Aorta (tissue), 5 donors: Measurements from ENCODE around the gene DHX32. TPM values are rescaled to one million over a fixed set of nuclear protein-coding genes. Genes with fewer than 3 reads are reported as not detected.
"Not testable (repeated sequence)": the region's sequence is repeated elsewhere in the genome, so short reads cannot be mapped to it uniquely, and the experiment has no call there.

Experiments used
- ATAC-seq: fragments of 200-7000 bp; cut with Tn5 transposase; one replicate; pipeline ENCODE4 v1.9.1; 2022; ENCODE audit warnings: moderate library complexity; ENCODE audit not compliant: low FRiP score
- DNase-seq, 2 donors: peaks; one replicate each; pipeline ENCODE4 v3.0.0-alpha.2; 2020
- H3K27ac ChIP-seq, 2 donors: one replicate each; pipeline ENCODE4 v1.5.1; 2013; ENCODE audit warnings: low read length in 2 of 2, mild to moderate bottlenecking in 2 of 2, moderate library complexity in 2 of 2, control low read depth in 1 of 2, inconsistent platforms in 1 of 2, low read depth in 1 of 2
- H3K27me3 ChIP-seq, 2 donors: one replicate each; pipeline ENCODE4 v1.6.1; 2013; ENCODE audit warnings: control low read depth in 1 of 2, low read length in 1 of 2, mild to moderate bottlenecking in 1 of 2, moderate library complexity in 1 of 2; ENCODE audit not compliant: insufficient read depth in 2 of 2, control insufficient read depth in 1 of 2
- H3K36me3 ChIP-seq, 2 donors: one replicate each; pipeline ENCODE4 v1.6.1; 2013; ENCODE audit warnings: control low read depth in 1 of 2, low read length in 1 of 2, mild to moderate bottlenecking in 1 of 2; ENCODE audit not compliant: insufficient read depth in 2 of 2, control insufficient read depth in 1 of 2
- H3K4me1 ChIP-seq, 2 donors: one replicate each; pipeline ENCODE4 v1.6.1; 2013; ENCODE audit warnings: low read length in 2 of 2, control low read depth in 1 of 2, mild to moderate bottlenecking in 1 of 2, moderate library complexity in 1 of 2; ENCODE audit not compliant: insufficient read depth in 2 of 2, control insufficient read depth in 1 of 2
- H3K4me3 ChIP-seq, 2 donors: one replicate each; pipeline ENCODE4 v1.5.1; 2013; ENCODE audit warnings: low read length in 2 of 2, control low read depth in 1 of 2, mild to moderate bottlenecking in 1 of 2
- H3K9me3 ChIP-seq: one replicate; pipeline ENCODE4 v1.6.1; 2013; ENCODE audit warnings: mild to moderate bottlenecking, low read length; ENCODE audit not compliant: control insufficient read depth
- WGBS, 2 donors: extraction: QIAGEN DNeasy Blood & Tissue Kit; methylation state at CpG; one replicate each; pipeline ENCODE4 v1.1.7; 2013; 5-methylcytosine and 5-hydroxymethylcytosine counted together
- intact Hi-C, 2 donors: fragments of 100-400 bp; cut with DNase I; formaldehyde crosslinking; loops; one replicate each; pipeline versions ENCODE4 v1.14.2 to v1.15.0; 2022
- polyA plus RNA-seq, 2 donors: library from polyadenylated mRNA; stranded (reverse); fragments of 200-250 nt; gene quantifications; one replicate each; pipeline ENCODE4 v1.2.3, GENCODE V29; 2013
- total RNA-seq, 2 donors: library from RNA; stranded (reverse); fragmentation: NEBNext Ultra II Directional; extraction: Animal tissue kit (Norgen Biotek cat#: 25700); gene quantifications; one replicate each; pipeline ENCODE4 v1.2.1, GENCODE V29; 2021
- donor health status: healthy with polysubstance abuse.
- donor health status: Bipolar disorder and iron deficiency.
- donor health status: DM: no; HTN: no; CAD: no.
- donor health status: DM: no; HTN: no; CAD: no.
- donor health status: DM: yes; HTN: yes; CAD: no.

Gene DHX32
- total and polyA plus RNA-seq, 4 donors: 9.5 to 22.6 (median 16.0) TPM

DNA sequence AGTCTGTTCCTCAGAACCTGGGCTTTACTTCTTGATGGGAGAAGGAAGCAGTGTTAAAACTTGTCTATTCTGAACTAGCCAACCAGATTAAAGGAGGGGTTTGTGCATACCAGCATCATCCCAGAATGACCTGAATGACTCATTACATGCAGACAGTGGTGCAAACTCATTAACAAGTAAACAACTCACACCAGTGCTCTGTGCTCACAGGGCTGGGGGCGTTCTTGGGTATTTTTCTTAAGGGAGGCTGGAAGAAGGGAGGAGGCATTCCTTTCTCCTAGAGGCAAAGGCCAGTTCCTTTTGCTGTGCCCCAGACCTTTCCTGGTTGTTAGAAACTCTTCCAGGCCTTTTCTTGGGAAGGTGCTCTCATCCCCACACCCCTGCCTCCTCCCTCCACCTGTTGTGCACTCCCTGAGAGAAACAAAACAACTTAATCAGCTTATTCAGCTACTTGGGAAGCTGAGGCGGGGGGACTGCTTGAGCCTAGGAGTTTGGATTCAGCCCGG is 22.1 kb upstream of the DHX32 start:
- H3K27ac ChIP-seq, H3K27me3 ChIP-seq, ATAC-seq, DNase-seq, H3K36me3 ChIP-seq, H3K4me1 ChIP-seq, H3K9me3 ChIP-seq, intact Hi-C loops, H3K4me3 ChIP-seq: not testable (repeated sequence)
- WGBS, 2 donors: 66 to 69% methylated on average over 3 of the region's 3 CpGs

DNA sequence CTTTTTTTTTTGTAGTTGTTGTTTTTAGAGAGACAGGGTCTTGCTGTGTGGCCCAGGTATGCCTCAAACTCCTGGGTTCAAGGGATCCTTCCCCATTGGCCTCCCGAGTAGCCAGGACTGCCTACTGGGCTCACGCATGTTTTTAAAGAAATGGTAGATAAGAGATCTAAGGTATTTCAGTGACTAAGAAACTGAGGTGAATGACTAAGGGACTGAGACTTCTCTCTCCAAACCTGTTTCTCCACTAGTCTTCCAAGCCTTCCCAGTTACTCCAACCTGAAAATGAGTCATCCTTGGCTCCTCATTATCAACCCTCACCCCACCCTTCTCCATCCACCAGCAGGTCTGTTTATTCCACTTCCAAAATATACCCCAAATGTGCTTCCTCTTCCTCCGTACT is 19.9 kb upstream of the DHX32 start:
- H3K9me3 ChIP-seq, H3K36me3 ChIP-seq, intact Hi-C loops, DNase-seq, ATAC-seq, H3K4me3 ChIP-seq, H3K27me3 ChIP-seq, H3K27ac ChIP-seq, H3K4me1 ChIP-seq: not testable (repeated sequence)
- WGBS, 2 donors: 83 to 89% methylated on average over 3 of the region's 3 CpGs

DNA sequence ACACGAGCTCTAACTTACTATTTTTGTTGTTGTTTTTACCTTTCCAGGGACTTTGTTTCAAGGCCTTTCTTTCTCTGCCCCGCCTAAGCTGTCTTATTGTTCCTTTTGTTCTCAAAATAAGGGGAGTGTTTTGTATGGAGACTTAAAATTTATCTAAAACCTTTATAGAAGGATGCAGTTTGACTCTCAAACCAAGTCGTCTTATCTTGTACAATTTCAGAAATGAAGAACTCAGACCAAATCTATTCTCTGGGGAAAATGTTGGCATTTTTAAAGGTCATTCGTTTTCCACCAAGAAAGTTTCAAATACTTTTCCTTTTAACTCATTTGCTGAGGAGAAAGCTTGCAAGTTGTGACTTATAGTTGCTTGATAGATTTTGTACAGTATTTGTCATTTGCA is 16.2 kb upstream of the DHX32 start:
- 10 to 14% methylated on average over 4 of the region's 4 CpGs for WGBS, 2 donors
- not testable (repeated sequence) for H3K4me1 ChIP-seq, H3K9me3 ChIP-seq, H3K27ac ChIP-seq, H3K36me3 ChIP-seq, H3K27me3 ChIP-seq, DNase-seq, ATAC-seq
- intact Hi-C loops: loop anchor here in 1 of 2 donors (5.0 kb wide), 1 partner anchor 75 kb away; the partner anchor contains the start of genes BCCIP and UROS
- peak overlapping the region in 1 of 2 donors; percentile 51 for H3K4me3 ChIP-seq

DNA sequence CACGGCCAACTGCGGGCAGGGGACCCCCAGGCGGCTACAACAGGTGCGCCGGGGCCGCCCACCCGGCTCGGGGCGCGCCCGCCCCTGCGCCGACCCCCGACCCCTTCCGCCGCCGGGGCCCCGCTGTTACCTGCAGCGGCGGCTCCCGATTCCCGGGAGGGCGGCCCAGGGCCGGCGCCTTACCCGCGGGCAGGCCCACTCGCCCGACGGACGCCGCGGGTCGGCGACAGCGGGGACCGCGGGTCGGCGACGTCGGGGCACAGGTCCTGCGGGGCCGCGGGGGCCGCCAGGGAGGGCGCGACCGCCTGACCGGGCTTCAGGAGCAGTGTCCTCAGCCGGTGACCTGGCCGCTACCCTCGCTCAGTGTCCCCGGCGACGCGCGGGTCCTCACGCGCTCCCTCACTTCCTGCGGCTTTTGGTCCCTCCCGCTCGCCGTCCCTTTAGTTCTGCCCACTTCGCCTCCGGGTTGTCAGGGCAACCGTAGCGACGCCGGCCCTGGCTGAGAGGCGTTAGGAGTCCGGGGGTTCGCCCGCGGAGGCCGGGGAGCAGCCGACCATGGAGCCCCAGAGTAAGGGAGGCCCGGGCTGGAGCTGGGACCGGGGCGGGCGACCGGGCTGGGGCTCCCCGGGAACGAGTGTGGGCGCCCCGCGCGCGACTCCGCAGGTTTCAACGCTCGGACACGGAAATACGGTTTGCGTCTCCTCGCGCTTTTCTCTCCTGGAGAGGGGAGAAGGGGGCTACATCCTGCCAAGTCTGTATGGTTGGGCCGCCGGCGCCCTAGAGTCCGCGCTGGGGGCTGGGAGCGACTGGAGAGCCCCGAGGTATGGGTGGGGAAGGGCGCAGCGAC is 15.2 kb upstream of the DHX32 start, which contains the start of gene FANK1:
Gene FANK1 (plus strand): TSS at position 477 of the 847 bp plus-strand sequence. CDS start 79 bp downstream, at position 556.
- peak within 1 kb of the TSS in 1 of 2 donors; percentile 1 for H3K27ac ChIP-seq
- H3K36me3 ChIP-seq, H3K4me1 ChIP-seq, H3K9me3 ChIP-seq, H3K27me3 ChIP-seq: not testable (repeated sequence)
- ATAC-seq (peak; percentile 91), DNase-seq (peak; percentile 95 to 97)
- WGBS, 2 donors: 19 to 31% methylated on average over 98 to 106 of the region's 106 CpGs
- intact Hi-C loops: loop anchor here in 1 of 2 donors (5.0 kb wide), 1 partner anchor 74 kb away; the partner anchor contains the start of genes BCCIP and UROS
- H3K4me3 ChIP-seq: peak within 1 kb of the TSS; percentile 51 to 57

DNA sequence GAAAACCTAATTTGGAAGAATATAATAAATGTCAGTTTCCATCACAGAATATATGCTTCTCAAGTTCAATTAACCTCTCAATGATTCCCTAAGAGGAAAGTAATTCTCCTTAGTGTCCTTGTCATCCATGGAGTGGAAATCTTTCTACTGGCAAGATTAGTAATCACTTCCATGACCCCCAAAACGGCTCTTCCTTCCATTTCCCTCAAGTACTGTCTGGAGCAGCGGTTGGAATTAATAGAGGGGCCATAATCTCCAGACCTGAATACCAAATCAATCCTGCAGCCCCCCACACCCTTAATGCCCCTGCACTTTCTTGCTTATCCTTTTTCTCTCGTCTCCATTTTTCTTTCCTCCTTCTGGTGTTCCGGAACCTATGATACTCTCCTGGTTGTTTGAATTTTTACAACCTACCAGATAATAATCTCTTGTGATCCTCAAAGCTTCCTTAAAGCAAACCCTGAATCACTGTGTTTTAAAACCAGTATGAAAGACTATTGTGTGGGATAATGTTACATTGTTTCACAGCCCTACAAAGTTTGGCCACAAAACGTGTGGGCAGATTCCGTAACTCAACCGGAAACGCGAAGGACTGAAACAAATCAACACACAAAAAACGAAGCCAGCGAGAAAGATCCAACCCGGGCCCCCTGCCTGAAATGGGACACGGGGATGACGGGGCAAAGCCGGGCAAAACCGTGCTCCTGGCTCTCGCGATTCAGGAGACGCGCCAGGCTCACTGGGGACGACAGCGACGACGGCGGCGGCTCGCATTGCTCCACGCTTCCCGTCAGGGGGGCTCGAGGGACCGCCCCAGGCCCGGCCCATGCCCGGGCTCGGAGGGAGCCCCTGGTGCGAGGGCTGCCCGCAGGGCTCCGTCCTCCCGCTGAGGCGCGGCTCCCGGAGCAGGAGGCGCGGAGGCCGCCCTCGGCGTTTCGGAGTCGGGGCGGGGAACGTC is 14.3 kb upstream of the DHX32 start:
- Histone ChIP-seq H3K4me3 (peak overlapping the region; percentile 51 to 57), H3K27ac (peak overlapping the region in 1 of 2 donors; percentile 1)
- not testable (repeated sequence) for H3K4me1 ChIP-seq, H3K9me3 ChIP-seq, H3K27me3 ChIP-seq, H3K36me3 ChIP-seq
- WGBS, 2 donors: 23 to 31% methylated on average over 50 of the region's 50 CpGs
- DNase-seq: peak; percentile 72 to 89
- intact Hi-C loops: loop anchor here in 1 of 2 donors (5.0 kb wide), 1 partner anchor 73 kb away; the partner anchor contains the start of genes BCCIP and UROS
- ATAC-seq: peak; percentile 89

DNA sequence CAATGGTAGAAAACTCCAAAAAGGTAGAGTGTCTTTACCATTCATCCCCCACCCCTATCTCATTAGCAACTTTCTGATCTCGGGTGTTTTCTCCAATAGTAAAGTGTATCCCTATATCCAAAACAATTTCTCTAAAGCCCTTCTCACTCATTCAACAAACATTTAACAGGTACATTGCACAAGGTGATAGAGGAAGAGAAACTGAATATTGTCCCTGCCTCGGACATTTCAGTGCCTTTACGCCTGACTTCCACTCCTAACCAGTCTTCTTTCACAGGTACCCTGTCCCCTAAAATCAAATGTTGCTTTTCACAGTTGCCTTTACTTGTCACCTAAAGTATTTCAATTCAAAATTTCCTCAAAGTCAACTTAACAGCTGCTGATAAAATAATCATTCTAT is 13.1 kb upstream of the DHX32 start:
- H3K4me1 ChIP-seq, H3K27ac ChIP-seq, H3K9me3 ChIP-seq, intact Hi-C loops, H3K36me3 ChIP-seq, H3K4me3 ChIP-seq, DNase-seq, ATAC-seq, H3K27me3 ChIP-seq: not testable (repeated sequence)
- WGBS, 2 donors: 92 to 96% methylated on average over 3 of the region's 3 CpGs

DNA sequence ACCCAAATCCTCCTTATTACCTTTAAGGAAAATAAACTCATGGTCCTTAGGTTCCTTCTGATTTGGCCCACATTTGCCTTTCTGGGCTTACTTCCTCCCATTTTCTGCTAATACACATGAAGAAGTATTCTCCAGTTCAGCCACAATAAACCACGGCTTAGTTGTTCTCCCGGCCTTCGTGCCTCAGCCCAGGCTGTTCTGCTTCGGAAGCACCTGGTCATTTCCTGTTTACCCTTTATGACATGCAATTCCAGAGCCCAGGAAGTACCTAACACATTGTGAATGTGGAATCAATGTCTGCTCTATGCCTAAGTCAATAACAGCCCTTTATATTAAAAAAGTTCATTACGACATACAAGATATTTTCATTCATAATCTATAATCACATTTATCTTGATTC is 11.3 kb upstream of the DHX32 start:
- H3K9me3 ChIP-seq, DNase-seq, H3K27ac ChIP-seq, intact Hi-C loops, H3K4me3 ChIP-seq, ATAC-seq, H3K27me3 ChIP-seq, H3K4me1 ChIP-seq, H3K36me3 ChIP-seq: not testable (repeated sequence)
- 88 to 91% methylated on average over 5 of the region's 5 CpGs for WGBS, 2 donors

DNA sequence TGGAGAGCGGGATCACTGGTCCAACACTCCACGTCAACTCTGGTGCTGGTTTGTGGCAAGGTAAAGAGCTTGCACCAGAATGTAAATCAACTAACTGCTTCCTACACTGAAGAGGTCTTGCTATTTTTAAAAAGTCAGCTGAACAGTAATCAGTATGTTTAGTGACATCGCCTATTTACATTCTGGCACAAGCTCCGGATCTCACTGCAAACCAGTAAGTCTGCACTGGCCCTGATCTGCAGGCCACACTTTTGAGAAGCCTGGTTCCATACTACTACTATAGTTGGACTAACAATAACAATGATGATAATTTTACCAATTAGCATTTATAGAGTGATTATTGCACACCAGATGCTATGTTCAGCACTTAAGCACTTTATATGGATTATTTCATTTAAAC is 8.3 kb upstream of the DHX32 start:
- ATAC-seq: not testable (repeated sequence)
- WGBS, 2 donors: 66 to 70% methylated on average over 4 of the region's 4 CpGs

More for the DNA sequence above, 8.3 kb upstream of the DHX32 start:
- H3K4me3 ChIP-seq, H3K9me3 ChIP-seq, H3K36me3 ChIP-seq, DNase-seq, H3K27ac ChIP-seq, H3K27me3 ChIP-seq, H3K4me1 ChIP-seq, intact Hi-C loops: not testable (repeated sequence)
